ENCODE results near the gene CHRM5.
"Not testable (repeated sequence)": the region's sequence is repeated elsewhere in the genome, so short reads cannot be mapped to it uniquely, and the experiment has no call there.

Gene CHRM5

GRCh38 chr15:34043391-34043790 is 75.1 kb downstream of the CHRM5 start:
- DNase-seq (ENCODE audit: low read depth), result no peak

GRCh38 chr15:34043813-34044212 is 75.5 kb downstream of the CHRM5 start:
- DNase-seq (ENCODE audit: low read depth), result no peak

- no peak for DNase-seq (ENCODE audit: low read depth)
These were observed 78.3 kb downstream of the CHRM5 start for GRCh38 chr15:34046471-34047145.

GRCh38 chr15:34047893-34048775 is 79.8 kb downstream of the CHRM5 start:
- DNase-seq (ENCODE audit: low read depth), result no peak

- no peak for DNase-seq (ENCODE audit: low read depth)
These were observed 80.8 kb downstream of the CHRM5 start for GRCh38 chr15:34049112-34049511.

- DNase-seq (ENCODE audit: low read depth), result not testable (repeated sequence)
These were observed 82.1 kb downstream of the CHRM5 start for GRCh38 chr15:34050385-34050784.

- DNase-seq (ENCODE audit: low read depth), result no peak
These were observed 85.9 kb downstream of the CHRM5 start for GRCh38 chr15:34054081-34054707.

- no peak for DNase-seq (ENCODE audit: low read depth)
These were observed 87.7 kb downstream of the CHRM5 start for GRCh38 chr15:34055868-34056595.

- no peak for DNase-seq (ENCODE audit: low read depth)
These were observed 88.6 kb downstream of the CHRM5 start for GRCh38 chr15:34056911-34057310.

GRCh38 chr15:34059476-34059875 is 91.2 kb downstream of the CHRM5 start:
- no peak for DNase-seq (ENCODE audit: low read depth)

- no peak for DNase-seq (ENCODE audit: low read depth)
These were observed 91.6 kb downstream of the CHRM5 start for GRCh38 chr15:34059946-34060345.

- no peak for DNase-seq (ENCODE audit: low read depth)
These were observed 96.1 kb downstream of the CHRM5 start for GRCh38 chr15:34064438-34064837.

GRCh38 chr15:34065261-34065660 is 97.0 kb downstream of the CHRM5 start:
- no peak for DNase-seq (ENCODE audit: low read depth)

GRCh38 chr15:34065941-34066340 is 97.6 kb downstream of the CHRM5 start:
- no peak for DNase-seq (ENCODE audit: low read depth)

- no peak for DNase-seq (ENCODE audit: low read depth)
These were observed 101.7 kb downstream of the CHRM5 start for GRCh38 chr15:34070003-34070402.

- no peak for DNase-seq (ENCODE audit: low read depth)
These were observed 108.5 kb downstream of the CHRM5 start for GRCh38 chr15:34076785-34077184.

GRCh38 chr15:34078900-34079299 is 110.6 kb downstream of the CHRM5 start:
- no peak for DNase-seq (ENCODE audit: low read depth)

- DNase-seq (ENCODE audit: low read depth), result no peak
These were observed 111.6 kb downstream of the CHRM5 start for GRCh38 chr15:34079904-34080303.

- no peak for DNase-seq (ENCODE audit: low read depth)
These were observed 115.8 kb downstream of the CHRM5 start for GRCh38 chr15:34084086-34084485.

GRCh38 chr15:34085746-34086145 is 117.4 kb downstream of the CHRM5 start:
- no peak for DNase-seq (ENCODE audit: low read depth)

GRCh38 chr15:34099914-34100313 is 131.6 kb downstream of the CHRM5 start:
- no peak for DNase-seq (ENCODE audit: low read depth)

Data from T-helper 22 cell (primary cell).